Measurements from ENCODE around the gene CAMK2N2.

The CAMK2N2 gene

GRCh38 chr3:184241447-184242296 is 19.7 kb downstream of the CAMK2N2 start:
- Histone ChIP-seq H3K9ac (no peak overlapping the region), H4K20me1 (peaks cover 76% of the 10 kb centered on the region), H3K4me2 (no peak overlapping the region), H3K4me3 (no peak overlapping the region), H3K27me3 (no peaks in the 10 kb centered on the region), H3K27ac (no peak overlapping the region), H3K9me3 (no peaks in the 10 kb centered on the region), H3K4me1 (peaks cover 24% of the 10 kb centered on the region), H3K36me3 (peaks cover 51% of the 10 kb centered on the region)
- no peak for TF ChIP-seq Cebpa-rat (IDR thresholded peaks at IDR 0.05)

- Histone ChIP-seq H3K4me1 (peaks cover 30% of the 10 kb centered on the region), H3K9me3 (no peaks in the 10 kb centered on the region), H3K9ac (no peak overlapping the region), H3K27ac (no peak overlapping the region), H3K36me3 (peaks cover 51% of the 10 kb centered on the region), H3K27me3 (no peaks in the 10 kb centered on the region), H4K20me1 (peaks cover 71% of the 10 kb centered on the region), H3K4me3 (no peak overlapping the region), H3K4me2 (no peak overlapping the region)
- no peak for TF ChIP-seq Cebpa-rat (IDR thresholded peaks at IDR 0.05)
Measured at GRCh38 chr3:184241141-184241446, 20.3 kb downstream of the CAMK2N2 start.

GRCh38 chr3:184240384-184241140 is 20.8 kb downstream of the CAMK2N2 start:
- peaks cover 35% of the 10 kb centered on the region for H3K4me1 ChIP-seq
- TF ChIP-seq Cebpa-rat (IDR thresholded peaks at IDR 0.05): no peak
- H3K9ac ChIP-seq: no peak overlapping the region
- H3K4me2 ChIP-seq: no peak overlapping the region
- no peak overlapping the region for H3K4me3 ChIP-seq
- H4K20me1 ChIP-seq: peaks cover 65% of the 10 kb centered on the region
- peaks cover 45% of the 10 kb centered on the region for H3K36me3 ChIP-seq
- H3K27me3 ChIP-seq: no peaks in the 10 kb centered on the region
- H3K9me3 ChIP-seq: no peaks in the 10 kb centered on the region
- H3K27ac ChIP-seq: no peak overlapping the region

GRCh38 chr3:184239708-184240107 is 21.6 kb downstream of the CAMK2N2 start:
- Histone ChIP-seq H3K27ac (no peak overlapping the region), H3K9me3 (no peaks in the 10 kb centered on the region), H3K36me3 (peaks cover 37% of the 10 kb centered on the region), H3K4me1 (peaks cover 44% of the 10 kb centered on the region), H3K4me2 (no peak overlapping the region), H3K4me3 (no peak overlapping the region), H3K27me3 (no peaks in the 10 kb centered on the region), H4K20me1 (peaks cover 57% of the 10 kb centered on the region), H3K9ac (no peak overlapping the region)
- TF ChIP-seq Cebpa-rat (IDR thresholded peaks at IDR 0.05): no peak

- H3K4me2 ChIP-seq: peak overlapping the region; percentile 97; the same call in 1 of the 2 replicates
- peaks cover 32% of the 10 kb centered on the region for H3K36me3 ChIP-seq
- TF ChIP-seq Cebpa-rat (IDR thresholded peaks at IDR 0.05): no peak
Measured at GRCh38 chr3:184239221-184239620, 22.1 kb downstream of the CAMK2N2 start.

GRCh38 chr3:184238246-184238818 is 23.0 kb downstream of the CAMK2N2 start:
- no peak overlapping the region for H3K9ac ChIP-seq
- H3K4me3 ChIP-seq: no peak overlapping the region
- peaks cover 43% of the 10 kb centered on the region for H4K20me1 ChIP-seq
- no peaks in the 10 kb centered on the region for H3K27me3 ChIP-seq
- peaks cover 23% of the 10 kb centered on the region for H3K36me3 ChIP-seq
- H3K4me2 ChIP-seq: peak overlapping the region; percentile 97
- no peaks in the 10 kb centered on the region for H3K9me3 ChIP-seq
- no peak for TF ChIP-seq Cebpa-rat (IDR thresholded peaks at IDR 0.05)
- H3K27ac ChIP-seq: peak overlapping the region; percentile 90
- H3K4me1 ChIP-seq: peaks cover 57% of the 10 kb centered on the region

More at GRCh38 chr3:184239221-184239620, 22.1 kb downstream of the CAMK2N2 start:
- peaks cover 52% of the 10 kb centered on the region for H4K20me1 ChIP-seq
- no peaks in the 10 kb centered on the region for H3K9me3 ChIP-seq
- no peak overlapping the region for H3K9ac ChIP-seq
- H3K27me3 ChIP-seq: no peaks in the 10 kb centered on the region
- H3K4me1 ChIP-seq: peaks cover 48% of the 10 kb centered on the region
- no peak overlapping the region for H3K27ac ChIP-seq
- no peak overlapping the region for H3K4me3 ChIP-seq

- no peaks in the 10 kb centered on the region for H3K27me3 ChIP-seq
- no peak for TF ChIP-seq Cebpa-rat (IDR thresholded peaks at IDR 0.05)
- H3K4me2 ChIP-seq: peak overlapping the region; percentile 97
- peak overlapping the region; percentile 90 for H3K27ac ChIP-seq
- no peak overlapping the region for H3K9ac ChIP-seq
- no peak overlapping the region for H3K4me3 ChIP-seq
- H3K36me3 ChIP-seq: peaks cover 18% of the 10 kb centered on the region
- H4K20me1 ChIP-seq: peaks cover 38% of the 10 kb centered on the region
- peaks cover 63% of the 10 kb centered on the region for H3K4me1 ChIP-seq
- H3K9me3 ChIP-seq: no peaks in the 10 kb centered on the region
Measured at GRCh38 chr3:184237807-184238206, 23.5 kb downstream of the CAMK2N2 start.

GRCh38 chr3:184237211-184237610 is 24.1 kb downstream of the CAMK2N2 start:
- H3K9me3 ChIP-seq: no peaks in the 10 kb centered on the region
- H3K9ac ChIP-seq: peak overlapping the region; percentile 61; the same call in 1 of the 2 replicates
- peaks cover 12% of the 10 kb centered on the region for H3K36me3 ChIP-seq
- peak overlapping the region; percentile 90 for H3K27ac ChIP-seq
- peak overlapping the region; percentile 29; the same call in 1 of the 2 replicates for H3K4me3 ChIP-seq
- peaks cover 32% of the 10 kb centered on the region for H4K20me1 ChIP-seq
- peaks cover 67% of the 10 kb centered on the region for H3K4me1 ChIP-seq
- TF ChIP-seq Cebpa-rat (IDR thresholded peaks at IDR 0.05): no peak
- H3K4me2 ChIP-seq: peak overlapping the region; percentile 97
- H3K27me3 ChIP-seq: peaks cover 5% of the 10 kb centered on the region; the same call in 1 of the 2 replicates

- Histone ChIP-seq H3K4me3 (peak overlapping the region; percentile 29), H3K27me3 (peaks cover 11% of the 10 kb centered on the region), H3K36me3 (peaks cover 6% of the 10 kb centered on the region), H3K4me1 (peaks cover 70% of the 10 kb centered on the region), H3K4me2 (peak overlapping the region; percentile 97), H3K27ac (peak overlapping the region; percentile 90), H3K9me3 (no peaks in the 10 kb centered on the region), H4K20me1 (peaks cover 27% of the 10 kb centered on the region), H3K9ac (peak overlapping the region; percentile 61)
- no peak for TF ChIP-seq Cebpa-rat (IDR thresholded peaks at IDR 0.05)
Measured at GRCh38 chr3:184236636-184237035, 24.7 kb downstream of the CAMK2N2 start.

Measured in BLaER1 (cell line).